Brain microvascular endothelial cell (primary cell): ENCODE results near the gene NDUFV3.
"Not testable (repeated sequence)": the region's sequence is repeated elsewhere in the genome, so short reads cannot be mapped to it uniquely, and the experiment has no call there.

ENCODE experiments used
- DNase-seq: peaks from one replicate; pipeline ENCODE4 v3.0.0-alpha.2; 2020
- H3K27ac ChIP-seq: fragments of 250-450 bp; sonication (Bioruptor Pico); 2 replicates; pipeline ENCODE4 v1.5.1; 2020; ENCODE audit warnings: mild to moderate bottlenecking, moderate library complexity
- H3K27me3 ChIP-seq: fragments of 250-450 bp; sonication (Bioruptor Pico); replicated peaks from 2 replicates; pipeline ENCODE4 v1.5.1; 2020; ENCODE audit warnings: mild to moderate bottlenecking
- H3K36me3 ChIP-seq: fragments of 250-450 bp; sonication (Bioruptor Pico); replicated peaks from 2 replicates; pipeline ENCODE4 v1.5.1; 2020; ENCODE audit warnings: mild to moderate bottlenecking
- H3K4me3 ChIP-seq: 2 replicates; pipeline ENCODE4 v1.5.1; 2011; ENCODE audit warnings: low read depth, mild to moderate bottlenecking, control low read depth, low read length, moderate library complexity
- CTCF ChIP-seq: IDR thresholded peaks from 2 replicates; pipeline ENCODE4 v1.5.1; 2011; ENCODE audit warnings: low read depth, mild to moderate bottlenecking, moderate library complexity, low read length, control low read depth, inconsistent platforms; ENCODE audit errors: missing control alignments
- in situ Hi-C: cut with HindIII; loops from 2 replicates; pipeline ENCODE4 v1.10.0; 2017; ENCODE audit warnings: low sequenced_read_pairs, low pct_ligation_motif_present

Gene NDUFV3

GRCh38 chr21:42925114-42925926 lies 32.2 kb downstream of the NDUFV3 start, which contains the start of gene ERVH48-1:
ERVH48-1 (minus strand) TSS chr21:42925630; CDS start chr21:42919006, 6,624 bp downstream.
- Histone ChIP-seq H3K27ac (no peak within 1 kb of the TSS), H3K4me3 (no peak within 1 kb of the TSS), H3K27me3 (no peaks in the 10 kb centered on the region), H3K36me3 (no peaks in the 10 kb centered on the region)
- TF ChIP-seq CTCF = no peak
- in situ Hi-C loops = no loop called here
- no peak for DNase-seq

- H3K27ac ChIP-seq, in situ Hi-C loops, H3K4me3 ChIP-seq, DNase-seq, H3K36me3 ChIP-seq, H3K27me3 ChIP-seq: not testable (repeated sequence)
These were observed 34.5 kb downstream of the NDUFV3 start for GRCh38 chr21:42927474-42928200.

- Histone ChIP-seq H3K36me3 (no peaks in the 10 kb centered on the region), H3K4me3 (no peak overlapping the region), H3K27me3 (no peaks in the 10 kb centered on the region), H3K27ac (no peak overlapping the region)
- TF ChIP-seq CTCF = no peak
- in situ Hi-C loops = no loop called here
- DNase-seq = no peak
These were observed 36.9 kb downstream of the NDUFV3 start for GRCh38 chr21:42929969-42930368.

- DNase-seq = no peak
- no peak for TF ChIP-seq CTCF
- no peak overlapping the region for H3K27ac ChIP-seq
- H3K27me3 ChIP-seq = no peaks in the 10 kb centered on the region
- H3K4me3 ChIP-seq = no peak overlapping the region
- in situ Hi-C loops = no loop called here
- H3K36me3 ChIP-seq = no peaks in the 10 kb centered on the region
These were observed 38.6 kb downstream of the NDUFV3 start for GRCh38 chr21:42931560-42932235.

GRCh38 chr21:42932378-42933136 lies 39.4 kb downstream of the NDUFV3 start:
- H3K4me3 ChIP-seq, in situ Hi-C loops, H3K36me3 ChIP-seq, DNase-seq, H3K27me3 ChIP-seq, H3K27ac ChIP-seq: not testable (repeated sequence)

GRCh38 chr21:42933137-42933970 lies 40.2 kb downstream of the NDUFV3 start:
- H3K36me3 ChIP-seq, H3K27ac ChIP-seq, DNase-seq, H3K4me3 ChIP-seq, in situ Hi-C loops, H3K27me3 ChIP-seq: not testable (repeated sequence)

GRCh38 chr21:42933973-42934372 lies 40.9 kb downstream of the NDUFV3 start:
- H3K4me3 ChIP-seq, H3K27me3 ChIP-seq, in situ Hi-C loops, H3K27ac ChIP-seq, DNase-seq, H3K36me3 ChIP-seq: not testable (repeated sequence)

- H3K36me3 ChIP-seq = not testable (repeated sequence)
These were observed 43.3 kb downstream of the NDUFV3 start for GRCh38 chr21:42936360-42936759.

GRCh38 chr21:42937034-42937940 lies 44.2 kb downstream of the NDUFV3 start:
- H3K27ac ChIP-seq, DNase-seq, H3K27me3 ChIP-seq, H3K4me3 ChIP-seq, in situ Hi-C loops, H3K36me3 ChIP-seq: not testable (repeated sequence)

More at GRCh38 chr21:42936360-42936759, 43.3 kb downstream of the NDUFV3 start:
- H3K4me3 ChIP-seq, H3K27ac ChIP-seq, H3K27me3 ChIP-seq, in situ Hi-C loops, DNase-seq: not testable (repeated sequence)
